Vagina (tissue), 2 donors: ENCODE data around the gene RAB3GAP2.

Experiments used
- CTCF ChIP-seq, 3 experiments: fragments of 450-650 bp in 2 of 3; fragments of 200-600 bp in 1 of 3; sonication (generic) in 1 of 3; IDR thresholded peaks; one replicate each; pipeline ENCODE4 v1.5.1; 2017 to 2019; ENCODE audit warnings: antibody characterized with exemption in 3 of 3, mild to moderate bottlenecking in 2 of 3, moderate library complexity in 2 of 3
- POLR2A ChIP-seq, 2 donors: fragments of 450-650 bp; IDR thresholded peaks; one replicate each; pipeline ENCODE4 v1.6.1; 2017; ENCODE audit warnings: antibody characterized with exemption in 2 of 2, mild to moderate bottlenecking in 2 of 2, moderate library complexity in 2 of 2
- POLR2AphosphoS5 ChIP-seq, 2 donors: sonication (generic); formaldehyde crosslinking; IDR thresholded peaks; one replicate each; pipeline ENCODE4 v1.9.0; 2017; ENCODE audit warnings: antibody characterized with exemption in 2 of 2, mild to moderate bottlenecking in 2 of 2, low read depth in 1 of 2; ENCODE audit not compliant: insufficient read depth in 1 of 2

GRCh38 chr1:220127076-220127475 lies 145.2 kb downstream of the RAB3GAP2 start:
- no peak for TF ChIP-seq CTCF (IDR thresholded peaks at IDR 0.05)
- TF ChIP-seq POLR2A (IDR thresholded peaks at IDR 0.05): no peak
- no peak for TF ChIP-seq POLR2AphosphoS5 (IDR thresholded peaks at IDR 0.05; ENCODE audit: insufficient read depth in 1 of 2, low read depth in 1 of 2)
